ENCODE measurements around the gene PRRX2. TPM values are rescaled to one million over a fixed set of nuclear protein-coding genes. Genes with fewer than 3 reads are reported as not detected.

Gene PRRX2
- polyA plus RNA-seq, 3 donors from 2014 or later, result 0.18 TPM; not detected in 2

- Mint-ChIP-seq H3K4me1 (no peaks in the 10 kb centered on the region), H3K36me3 (no peaks in the 10 kb centered on the region), H3K27me3 (ENCODE audit: low read depth in 3 of 3) (peaks cover 2 to 11% (median 3%) of the 10 kb centered on the region in 3 donors), H3K9me3 (no peaks in the 10 kb centered on the region), H3K27ac (no peak overlapping the region), H3K4me3 (no peak overlapping the region)
- no peak for DNase-seq
Measured at GRCh38 chr9:129701549-129701948, 36.1 kb downstream of the PRRX2 start.

GRCh38 chr9:129702589-129703520 lies 37.4 kb downstream of the PRRX2 start:
- Mint-ChIP-seq H3K27me3 (ENCODE audit: low read depth in 3 of 3) (peaks cover 0 to 8% (median 3%) of the 10 kb centered on the region in 3 donors), H3K4me3 (no peak overlapping the region), H3K9me3 (no peaks in the 10 kb centered on the region), H3K4me1 (no peaks in the 10 kb centered on the region), H3K27ac (no peak overlapping the region), H3K36me3 (no peaks in the 10 kb centered on the region)
- no peak for DNase-seq

DNA sequence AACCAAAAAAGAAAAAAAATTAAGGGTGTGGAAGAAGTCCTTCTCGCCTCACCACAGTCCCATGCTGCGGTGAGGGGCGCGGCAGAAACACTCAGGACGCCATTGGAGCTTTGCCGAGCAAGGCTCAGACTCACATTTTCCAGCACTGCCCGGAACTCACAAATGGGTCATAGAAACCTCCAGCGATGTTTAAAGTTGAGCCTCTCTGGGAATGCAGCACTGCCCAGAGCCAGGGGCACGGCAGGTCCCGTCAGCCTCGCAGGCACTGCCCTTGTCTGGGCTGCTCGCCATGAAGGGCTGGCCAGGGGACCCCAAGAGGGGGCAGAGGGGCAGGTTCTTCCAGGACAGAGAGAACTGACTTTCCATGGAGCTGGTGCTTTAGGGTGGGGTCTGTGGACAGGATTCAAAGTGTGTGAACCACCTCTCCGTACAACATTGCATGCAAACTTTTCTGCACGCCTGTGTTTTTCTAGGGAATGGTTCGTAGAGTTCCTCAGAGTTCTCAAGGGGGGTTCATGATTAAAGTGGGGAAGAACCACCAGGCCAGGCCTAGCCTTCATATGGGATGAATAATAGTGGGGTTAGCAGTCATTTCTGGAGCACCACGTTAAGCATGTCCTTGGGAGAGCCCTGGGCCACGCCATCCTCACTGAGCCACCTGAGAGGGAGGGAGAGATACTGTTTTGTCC lies 38.4 kb downstream of the PRRX2 start:
- DNase-seq, result no peak
- no peak overlapping the region for H3K27ac Mint-ChIP-seq
- H3K36me3 Mint-ChIP-seq, result no peaks in the 10 kb centered on the region
- peaks cover 2 to 8% (median 3%) of the 10 kb centered on the region in 3 donors for H3K27me3 Mint-ChIP-seq (ENCODE audit: low read depth in 3 of 3)
- H3K9me3 Mint-ChIP-seq, result no peaks in the 10 kb centered on the region
- no peak overlapping the region for H3K4me3 Mint-ChIP-seq
- H3K4me1 Mint-ChIP-seq, result no peaks in the 10 kb centered on the region

DNA sequence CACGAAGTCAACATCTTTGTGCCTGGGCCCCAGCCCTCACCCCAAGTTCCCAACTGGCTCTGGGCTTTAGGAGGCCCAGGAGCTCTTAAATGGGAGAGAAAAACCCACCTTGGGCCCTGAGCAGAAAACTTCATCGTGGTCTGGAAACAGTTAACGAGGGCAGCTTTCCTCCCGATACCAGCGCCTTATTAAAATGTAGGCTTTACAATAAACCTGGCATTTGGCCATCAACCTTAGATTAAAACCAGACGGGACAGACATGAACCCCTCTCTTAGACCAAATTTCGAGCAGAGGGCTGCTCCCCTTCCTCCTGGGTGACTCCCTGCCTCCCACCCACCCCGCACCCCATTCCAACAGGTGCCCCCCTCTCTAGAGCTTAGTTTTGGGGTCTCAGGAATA lies 39.4 kb downstream of the PRRX2 start:
- Mint-ChIP-seq H3K4me3 (no peak overlapping the region), H3K4me1 (no peaks in the 10 kb centered on the region), H3K9me3 (no peaks in the 10 kb centered on the region), H3K27ac (no peak overlapping the region), H3K36me3 (no peaks in the 10 kb centered on the region), H3K27me3 (ENCODE audit: low read depth in 3 of 3) (peaks cover 2 to 8% (median 3%) of the 10 kb centered on the region in 3 donors)
- no peak for DNase-seq

DNA sequence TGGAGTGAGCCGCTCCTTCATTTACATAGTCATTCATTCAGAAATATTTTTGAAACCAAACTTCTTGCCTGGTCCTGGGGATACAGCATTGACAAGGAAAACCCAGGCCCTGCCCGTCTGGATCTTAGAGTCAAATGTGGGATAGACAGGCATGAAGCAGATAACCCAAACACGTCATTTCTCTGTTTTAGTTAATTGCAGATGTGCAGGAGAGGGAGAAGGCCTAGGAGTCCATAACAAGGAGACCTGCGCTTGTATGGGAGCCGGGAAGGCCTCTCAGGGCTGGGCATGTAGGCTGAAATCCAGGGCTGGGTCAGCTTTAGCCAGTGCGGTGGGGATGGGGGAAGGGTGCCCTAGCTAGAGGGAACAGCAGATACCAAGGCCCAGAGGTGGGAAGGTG lies 43.3 kb downstream of the PRRX2 start:
- Mint-ChIP-seq H3K27ac (no peak overlapping the region), H3K27me3 (ENCODE audit: low read depth in 3 of 3) (peaks cover 5 to 7% (median 5%) of the 10 kb centered on the region in 3 donors), H3K4me3 (no peak overlapping the region), H3K4me1 (no peaks in the 10 kb centered on the region), H3K36me3 (no peaks in the 10 kb centered on the region), H3K9me3 (no peaks in the 10 kb centered on the region)
- no peak for DNase-seq

DNA sequence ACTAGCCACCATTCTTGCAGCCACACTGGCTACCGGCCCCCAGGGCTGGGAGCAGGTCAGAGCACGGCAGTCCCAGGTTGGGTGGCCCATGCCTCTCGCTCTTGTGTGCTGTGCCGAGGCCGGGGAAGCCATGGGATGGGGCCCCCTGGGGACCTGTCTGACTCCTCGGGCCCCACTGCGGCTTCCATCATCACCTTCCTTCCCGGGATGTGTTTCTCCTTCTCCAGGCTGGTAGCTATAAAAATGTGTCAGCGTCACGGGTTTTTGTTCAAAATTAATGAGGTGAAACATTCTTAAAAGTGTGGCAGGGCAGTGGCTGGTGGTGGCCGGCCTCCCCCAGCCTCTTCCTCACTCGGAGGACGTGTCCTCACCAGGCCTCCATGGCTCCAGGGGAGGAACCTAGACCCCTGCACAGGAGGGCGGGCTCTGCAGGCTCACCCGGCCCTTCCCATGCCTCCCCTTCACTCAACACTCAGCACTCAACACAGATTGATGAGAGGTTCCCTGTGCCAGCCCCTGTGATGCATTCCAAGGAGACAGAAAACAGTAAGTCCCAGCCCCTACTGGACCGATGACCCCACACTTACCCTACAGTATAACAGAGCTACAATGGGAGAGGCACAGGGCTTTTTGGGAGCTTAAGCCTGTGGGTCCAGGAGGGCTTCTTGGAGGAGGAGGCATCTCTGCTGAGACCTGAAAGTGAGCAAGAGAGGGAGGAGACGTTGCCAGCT lies 44.2 kb downstream of the PRRX2 start:
- Mint-ChIP-seq H3K27ac (no peak overlapping the region), H3K4me3 (no peak overlapping the region), H3K9me3 (no peaks in the 10 kb centered on the region)

DNA sequence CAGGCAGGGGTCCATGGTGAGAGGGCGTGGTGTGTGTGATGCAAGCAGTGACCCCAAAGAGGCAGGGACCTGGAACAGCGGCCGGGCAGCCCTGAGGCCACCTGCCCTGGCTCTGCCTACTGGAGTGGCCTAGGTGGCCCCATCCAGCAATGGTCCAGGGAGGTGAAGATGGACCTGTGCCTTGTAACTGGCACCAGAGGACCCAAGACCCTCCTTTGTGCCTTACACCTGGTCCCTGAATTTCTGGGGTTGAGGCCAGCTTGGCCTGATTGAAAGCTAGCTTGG lies 44.7 kb downstream of the PRRX2 start:
- H3K4me3 Mint-ChIP-seq, result no peak overlapping the region
- no peak overlapping the region for H3K27ac Mint-ChIP-seq
- H3K27me3 Mint-ChIP-seq (ENCODE audit: low read depth in 3 of 3), result peaks cover 5% of the 10 kb centered on the region in 3 donors
- H3K9me3 Mint-ChIP-seq, result no peaks in the 10 kb centered on the region
- H3K4me1 Mint-ChIP-seq, result no peaks in the 10 kb centered on the region
- no peak for DNase-seq
- H3K36me3 Mint-ChIP-seq, result no peaks in the 10 kb centered on the region

More for the DNA sequence above, 44.2 kb downstream of the PRRX2 start:
- peaks cover 5% of the 10 kb centered on the region in 3 donors for H3K27me3 Mint-ChIP-seq (ENCODE audit: low read depth in 3 of 3)
- H3K4me1 Mint-ChIP-seq, result no peaks in the 10 kb centered on the region
- H3K36me3 Mint-ChIP-seq, result no peaks in the 10 kb centered on the region
- no peak for DNase-seq

- H3K36me3 Mint-ChIP-seq, result no peaks in the 10 kb centered on the region
- H3K4me3 Mint-ChIP-seq, result no peak overlapping the region
- H3K9me3 Mint-ChIP-seq, result no peaks in the 10 kb centered on the region
- H3K4me1 Mint-ChIP-seq, result no peaks in the 10 kb centered on the region
- no peak overlapping the region for H3K27ac Mint-ChIP-seq
- DNase-seq, result no peak
- peaks cover 5 to 9% (median 5%) of the 10 kb centered on the region in 3 donors for H3K27me3 Mint-ChIP-seq (ENCODE audit: low read depth in 3 of 3)
Measured at GRCh38 chr9:129712634-129713401, 47.4 kb downstream of the PRRX2 start.

- Mint-ChIP-seq H3K4me1 (no peaks in the 10 kb centered on the region), H3K4me3 (no peak overlapping the region), H3K27ac (no peak overlapping the region), H3K27me3 (ENCODE audit: low read depth in 3 of 3) (peaks cover 5 to 7% (median 5%) of the 10 kb centered on the region in 3 donors), H3K9me3 (no peaks in the 10 kb centered on the region), H3K36me3 (no peaks in the 10 kb centered on the region)
- DNase-seq, result no peak
Measured at GRCh38 chr9:129713402-129713679, 47.9 kb downstream of the PRRX2 start.

GRCh38 chr9:129714511-129715061 lies 49.1 kb downstream of the PRRX2 start:
- H3K4me3 Mint-ChIP-seq, result no peak overlapping the region
- no peaks in the 10 kb centered on the region for H3K4me1 Mint-ChIP-seq
- H3K27me3 Mint-ChIP-seq (ENCODE audit: low read depth in 3 of 3), result peaks cover 5 to 7% (median 7%) of the 10 kb centered on the region in 3 donors
- no peak for DNase-seq
- H3K36me3 Mint-ChIP-seq, result no peaks in the 10 kb centered on the region
- H3K27ac Mint-ChIP-seq, result no peak overlapping the region
- H3K9me3 Mint-ChIP-seq, result no peaks in the 10 kb centered on the region

- no peaks in the 10 kb centered on the region for H3K36me3 Mint-ChIP-seq
- no peak overlapping the region for H3K27ac Mint-ChIP-seq
- no peaks in the 10 kb centered on the region for H3K9me3 Mint-ChIP-seq
- no peak for DNase-seq
- H3K4me1 Mint-ChIP-seq, result no peaks in the 10 kb centered on the region
- H3K4me3 Mint-ChIP-seq, result no peak overlapping the region
- peaks cover 5 to 7% (median 7%) of the 10 kb centered on the region in 3 donors for H3K27me3 Mint-ChIP-seq (ENCODE audit: low read depth in 3 of 3)
Measured at GRCh38 chr9:129716091-129716490, 50.6 kb downstream of the PRRX2 start.

DNA sequence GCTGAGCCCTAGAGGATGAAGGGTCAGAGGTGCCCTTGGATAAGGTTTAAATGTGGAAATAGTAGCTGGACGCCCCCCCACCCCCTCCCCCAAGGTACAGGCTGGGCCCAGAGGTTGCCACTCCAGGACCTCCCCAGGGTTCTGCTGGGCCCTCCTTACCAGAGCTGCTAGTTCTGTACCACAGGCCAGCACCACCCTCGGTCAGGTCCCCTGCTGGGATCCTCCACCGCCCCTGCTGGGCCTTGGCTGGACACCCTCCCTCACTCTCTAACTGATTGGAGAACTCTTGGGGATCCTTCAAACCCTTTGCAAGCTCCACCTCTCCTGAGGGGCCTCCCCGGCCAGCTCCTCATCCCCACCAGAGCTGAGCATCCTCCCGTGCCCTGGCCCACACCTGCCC lies 52.5 kb downstream of the PRRX2 start:
- no peaks in the 10 kb centered on the region for H3K9me3 Mint-ChIP-seq
- no peaks in the 10 kb centered on the region for H3K36me3 Mint-ChIP-seq
- H3K27ac Mint-ChIP-seq, result no peak overlapping the region
- H3K4me3 Mint-ChIP-seq, result no peak overlapping the region
- DNase-seq, result no peak
- H3K4me1 Mint-ChIP-seq, result no peaks in the 10 kb centered on the region
- H3K27me3 Mint-ChIP-seq (ENCODE audit: low read depth in 3 of 3), result peaks cover 2 to 5% (median 4%) of the 10 kb centered on the region in 3 donors

DNA sequence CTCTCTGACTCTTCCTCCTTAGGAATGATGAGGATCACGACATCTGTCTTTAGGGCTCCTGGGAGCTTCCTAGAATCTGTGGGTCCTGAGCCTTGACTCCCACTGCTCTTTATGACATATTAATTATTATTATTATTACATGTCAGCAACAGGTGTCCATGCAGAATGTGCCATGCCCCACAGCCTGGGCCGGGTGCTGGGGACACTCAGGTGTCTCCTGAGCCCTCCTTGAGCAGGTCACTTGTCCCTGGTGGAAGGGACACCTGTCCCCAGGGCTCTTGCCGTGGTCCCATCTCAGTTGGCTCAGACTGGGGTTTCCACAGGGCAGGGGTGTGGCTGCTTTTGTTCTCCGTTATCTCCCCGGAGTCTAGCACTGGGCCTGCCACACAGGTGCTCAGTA lies 53.2 kb downstream of the PRRX2 start:
- Mint-ChIP-seq H3K4me3 (no peak overlapping the region), H3K27me3 (ENCODE audit: low read depth in 3 of 3) (peaks cover 0 to 5% (median 4%) of the 10 kb centered on the region in 3 donors), H3K27ac (no peak overlapping the region)

More for the DNA sequence above, 53.2 kb downstream of the PRRX2 start:
- no peak for DNase-seq
- H3K9me3 Mint-ChIP-seq, result no peaks in the 10 kb centered on the region
- no peaks in the 10 kb centered on the region for H3K4me1 Mint-ChIP-seq
- H3K36me3 Mint-ChIP-seq, result no peaks in the 10 kb centered on the region

Measured in immature natural killer cell (primary cell).